NT2/D1 (cell line): ENCODE measurements around the gene GPR176.

Source experiments
- SUZ12 ChIP-seq: IDR thresholded peaks from 2 replicates; pipeline ENCODE4 v1.6.1; 2011; ENCODE audit not compliant: insufficient read length, insufficient read depth; ENCODE audit errors: extremely low read depth
- YY1 ChIP-seq: IDR thresholded peaks from 2 replicates; pipeline ENCODE4 v1.6.1; 2011; ENCODE audit not compliant: insufficient read length, insufficient read depth
- ZNF274 ChIP-seq: IDR thresholded peaks from 2 replicates; pipeline ENCODE4 v1.6.1; 2011; ENCODE audit warnings: mild to moderate bottlenecking, low read depth, low read length

DNA sequence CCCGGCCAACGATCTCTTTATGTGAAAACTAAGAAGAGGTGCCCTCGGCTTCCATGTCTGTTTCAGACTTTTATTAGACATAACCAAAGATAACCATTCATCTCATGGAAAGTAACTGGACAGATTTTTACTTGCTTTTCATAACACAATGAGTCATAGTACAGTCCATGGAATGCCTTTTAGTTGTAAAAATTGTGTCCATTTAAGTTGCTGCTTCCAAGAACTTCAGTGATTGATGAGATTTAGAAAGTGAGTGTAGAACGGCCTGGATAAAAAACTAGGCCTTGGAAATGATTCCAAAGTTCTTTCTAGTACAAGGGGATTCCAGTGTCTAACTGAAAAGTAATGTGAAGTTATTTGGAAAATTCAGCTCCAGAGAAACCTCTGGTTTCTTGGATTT is 24.7 kb upstream of the GPR176 start:
- TF ChIP-seq YY1 (no peak), ZNF274 (no peak), SUZ12 (no peak)
